ENCODE data around the gene APBA2.
"Not testable (repeated sequence)": the region's sequence is repeated elsewhere in the genome, so short reads cannot be mapped to it uniquely, and the experiment has no call there.

APBA2 gene

DNA sequence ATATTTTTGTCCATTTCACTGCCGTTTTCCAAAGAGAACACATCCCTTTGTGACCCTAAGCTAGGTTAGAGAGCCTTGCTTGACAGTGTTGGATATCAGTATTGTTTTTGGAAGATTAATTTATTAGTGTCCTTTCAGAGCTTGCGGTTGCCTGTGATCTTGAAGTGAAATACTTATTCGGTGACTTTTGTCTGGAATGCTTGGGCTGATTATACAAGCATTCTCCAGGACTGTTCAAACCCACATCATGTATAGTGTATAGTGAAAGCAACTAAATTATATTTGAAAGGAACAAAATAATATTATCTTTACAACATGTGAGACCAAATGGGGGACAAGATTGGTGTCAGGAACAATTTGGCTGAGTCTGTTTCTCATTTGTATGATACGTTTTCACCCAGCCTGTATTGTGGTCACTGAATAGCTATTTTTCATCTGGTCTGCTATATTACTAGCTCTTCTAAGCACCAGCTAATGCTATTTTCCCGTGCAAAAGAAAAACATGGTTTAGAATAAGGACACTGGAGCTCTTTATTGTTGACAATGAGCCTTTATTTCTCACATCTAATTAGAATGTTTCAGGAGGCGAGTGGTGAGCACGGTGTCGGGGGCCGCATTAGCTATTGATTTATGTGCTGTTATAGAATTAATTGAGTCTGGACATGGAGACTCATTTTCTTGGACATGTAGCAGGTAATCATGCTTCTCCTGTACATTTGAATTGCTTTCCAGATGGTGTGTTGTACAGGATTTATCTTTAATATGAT is 158.1 kb downstream of the APBA2 start:
- Histone ChIP-seq H4K91ac (ENCODE audit: low read depth, low read length, poor library complexity) (no peak overlapping the region), H3K23ac (ENCODE audit: low read depth, low read length, poor library complexity) (no peak overlapping the region), H3K4me2 (ENCODE audit: insufficient read depth, low read length, poor library complexity, severe bottlenecking) (no peak overlapping the region), H3K27me3 (ENCODE audit: control insufficient read depth in 3 of 3, insufficient read depth in 3 of 3, low read depth in 1 of 3, low read length in 3 of 3) (no peaks in the 10 kb centered on the region), H3K4ac (ENCODE audit: low read length) (no peak overlapping the region), H3K79me1 (ENCODE audit: low read depth, low read length) (no peaks in the 10 kb centered on the region), H3K4me3 (ENCODE audit: low read length in 2 of 2) (no peak overlapping the region), H2AK5ac (ENCODE audit: low read depth, low read length) (no peak overlapping the region), H3K4me1 (ENCODE audit: control insufficient read depth in 2 of 2, insufficient read depth in 1 of 2, low read depth in 1 of 2, low read length in 2 of 2) (peaks cover 3 to 17% of the 10 kb centered on the region in 2 donors), H3K9ac (ENCODE audit: low read depth, low read length, poor library complexity) (no peak overlapping the region), H2BK120ac (ENCODE audit: low read depth, low read length) (no peak overlapping the region), H4K8ac (ENCODE audit: low read depth, low read length) (no peak overlapping the region), H3K14ac (ENCODE audit: low read length) (no peak overlapping the region), H3K18ac (ENCODE audit: low read length) (no peak overlapping the region), H3K27ac (replicated peaks; ENCODE audit: low read length) (no peak overlapping the region), H2AFZ (ENCODE audit: low read length) (no peak overlapping the region), H2BK12ac (ENCODE audit: low read length) (no peak overlapping the region), H3K36me3 (replicated peaks in 1 of 2; ENCODE audit: control insufficient read depth in 2 of 2, insufficient read depth in 2 of 2, low read length in 2 of 2) (no peaks in the 10 kb centered on the region), H3K9me3 (replicated peaks in 1 of 2; ENCODE audit: control insufficient read depth in 2 of 2, insufficient read depth in 1 of 2, low read depth in 1 of 2, low read length in 2 of 2) (no peaks in the 10 kb centered on the region), H2BK5ac (ENCODE audit: low read length) (no peak overlapping the region), H2BK15ac (ENCODE audit: low read length) (no peak overlapping the region)
- WGBS, 2 donors (ENCODE audit: extremely low coverage in 2 of 2, insufficient read length in 2 of 2, insufficient replicate concordance in 1 of 2), result no CpG with 5 or more reads among the region's 9 CpGs
- DNase-seq (ENCODE audit: low spot score), result no peak

DNA sequence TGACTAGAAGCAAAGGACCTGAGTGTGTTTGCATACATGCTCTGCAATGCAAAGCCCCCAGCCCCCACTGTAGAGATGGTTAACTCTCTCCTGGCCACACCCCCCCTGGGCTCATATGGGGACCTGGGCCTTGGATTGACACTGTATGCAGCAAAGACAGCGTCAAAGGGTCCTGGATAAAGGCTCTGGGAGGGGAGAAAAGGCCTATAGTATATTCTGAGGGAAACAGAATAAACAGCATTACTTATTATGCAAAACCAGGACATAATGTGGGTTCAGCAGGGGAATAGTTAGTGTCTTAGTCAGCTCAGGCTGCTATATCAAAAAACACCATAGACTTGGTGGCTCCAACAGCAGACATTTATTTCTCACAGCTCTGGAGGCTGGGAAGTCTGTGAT is 158.7 kb downstream of the APBA2 start:
- Histone ChIP-seq H4K91ac (ENCODE audit: low read depth, low read length, poor library complexity) (no peak overlapping the region), H2AK5ac (ENCODE audit: low read depth, low read length) (no peak overlapping the region), H3K27ac (replicated peaks; ENCODE audit: low read length) (no peak overlapping the region), H3K4me1 (ENCODE audit: control insufficient read depth in 2 of 2, insufficient read depth in 1 of 2, low read depth in 1 of 2, low read length in 2 of 2) (peaks cover 3 to 12% of the 10 kb centered on the region in 2 donors), H3K27me3 (ENCODE audit: control insufficient read depth in 3 of 3, insufficient read depth in 3 of 3, low read depth in 1 of 3, low read length in 3 of 3) (no peaks in the 10 kb centered on the region), H2BK15ac (ENCODE audit: low read length) (no peak overlapping the region), H3K9me3 (replicated peaks in 1 of 2; ENCODE audit: control insufficient read depth in 2 of 2, insufficient read depth in 1 of 2, low read depth in 1 of 2, low read length in 2 of 2) (no peaks in the 10 kb centered on the region), H4K8ac (ENCODE audit: low read depth, low read length) (no peak overlapping the region), H3K18ac (ENCODE audit: low read length) (no peak overlapping the region), H3K79me1 (ENCODE audit: low read depth, low read length) (no peaks in the 10 kb centered on the region), H2BK5ac (ENCODE audit: low read length) (no peak overlapping the region), H2BK12ac (ENCODE audit: low read length) (no peak overlapping the region), H3K36me3 (replicated peaks in 1 of 2; ENCODE audit: control insufficient read depth in 2 of 2, insufficient read depth in 2 of 2, low read length in 2 of 2) (no peaks in the 10 kb centered on the region), H2BK120ac (ENCODE audit: low read depth, low read length) (no peak overlapping the region), H3K23ac (ENCODE audit: low read depth, low read length, poor library complexity) (no peak overlapping the region), H3K4ac (ENCODE audit: low read length) (no peak overlapping the region), H3K4me2 (ENCODE audit: insufficient read depth, low read length, poor library complexity, severe bottlenecking) (no peak overlapping the region), H2AFZ (ENCODE audit: low read length) (no peak overlapping the region), H3K14ac (ENCODE audit: low read length) (no peak overlapping the region), H3K4me3 (ENCODE audit: low read length in 2 of 2) (no peak overlapping the region), H3K9ac (ENCODE audit: low read depth, low read length, poor library complexity) (no peak overlapping the region)
- no peak for DNase-seq (ENCODE audit: low spot score)
- no CpG with 5 or more reads among the region's 1 CpG for WGBS, 2 donors (ENCODE audit: extremely low coverage in 2 of 2, insufficient read length in 2 of 2, insufficient replicate concordance in 1 of 2)

DNA sequence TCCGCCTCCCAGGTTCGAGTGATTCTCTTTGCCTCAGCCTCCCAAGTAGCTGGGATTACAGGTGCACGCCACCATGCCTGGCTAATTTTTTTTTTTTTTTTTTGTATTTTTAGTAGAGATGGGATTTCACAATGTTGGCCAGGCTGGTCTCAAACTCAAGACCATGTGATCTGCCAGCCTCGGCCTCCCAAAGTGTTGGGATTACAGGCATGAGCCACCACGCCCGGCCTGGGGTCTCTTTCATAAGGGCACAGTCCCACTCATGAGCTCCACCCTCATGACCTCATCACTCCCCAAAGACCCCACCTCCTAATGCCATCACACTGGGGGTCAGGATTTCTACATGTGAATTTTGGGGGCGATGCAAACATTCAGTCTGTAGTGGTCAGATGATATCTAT is 159.4 kb downstream of the APBA2 start:
- not testable (repeated sequence) for H3K36me3 ChIP-seq (replicated peaks in 1 of 2; ENCODE audit: control insufficient read depth in 2 of 2, insufficient read depth in 2 of 2, low read length in 2 of 2); DNase-seq (ENCODE audit: low spot score); H3K18ac ChIP-seq (ENCODE audit: low read length); H2BK5ac ChIP-seq (ENCODE audit: low read length); H3K4ac ChIP-seq (ENCODE audit: low read length); H2AFZ ChIP-seq (ENCODE audit: low read length); H2BK120ac ChIP-seq (ENCODE audit: low read depth, low read length); H2BK15ac ChIP-seq (ENCODE audit: low read length); H2BK12ac ChIP-seq (ENCODE audit: low read length); H4K91ac ChIP-seq (ENCODE audit: low read depth, low read length, poor library complexity); H3K79me1 ChIP-seq (ENCODE audit: low read depth, low read length); H4K8ac ChIP-seq (ENCODE audit: low read depth, low read length); H3K14ac ChIP-seq (ENCODE audit: low read length); H3K9ac ChIP-seq (ENCODE audit: low read depth, low read length, poor library complexity); H3K4me3 ChIP-seq (ENCODE audit: low read length in 2 of 2); H3K9me3 ChIP-seq (replicated peaks in 1 of 2; ENCODE audit: control insufficient read depth in 2 of 2, insufficient read depth in 1 of 2, low read depth in 1 of 2, low read length in 2 of 2); H3K27ac ChIP-seq (replicated peaks; ENCODE audit: low read length); H3K4me1 ChIP-seq (ENCODE audit: control insufficient read depth in 2 of 2, insufficient read depth in 1 of 2, low read depth in 1 of 2, low read length in 2 of 2); H3K27me3 ChIP-seq (ENCODE audit: control insufficient read depth in 3 of 3, insufficient read depth in 3 of 3, low read depth in 1 of 3, low read length in 3 of 3); H2AK5ac ChIP-seq (ENCODE audit: low read depth, low read length); H3K4me2 ChIP-seq (ENCODE audit: insufficient read depth, low read length, poor library complexity, severe bottlenecking); H3K23ac ChIP-seq (ENCODE audit: low read depth, low read length, poor library complexity)
- no CpG with 5 or more reads among the region's 7 CpGs for WGBS, 2 donors (ENCODE audit: extremely low coverage in 2 of 2, insufficient read length in 2 of 2, insufficient replicate concordance in 1 of 2)

DNA sequence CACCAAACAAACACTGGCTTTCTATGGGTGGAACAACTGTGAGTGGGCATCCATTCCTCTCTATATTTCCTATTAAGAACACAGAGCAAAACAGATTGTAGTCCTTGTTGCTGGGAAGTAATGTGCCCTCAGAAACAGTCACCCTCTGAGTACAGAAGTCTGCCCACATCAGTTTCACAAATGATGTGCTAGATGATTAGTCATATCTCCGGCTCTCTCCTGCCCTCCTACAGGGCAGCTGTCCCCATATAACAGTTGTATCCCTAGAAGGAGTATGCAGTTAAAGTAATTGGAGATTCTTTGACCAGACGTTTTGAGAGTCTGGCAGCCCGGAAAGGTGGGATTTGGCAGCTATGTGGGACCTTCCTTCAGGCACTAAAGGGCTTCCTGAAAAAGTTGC is 159.9 kb downstream of the APBA2 start:
- Histone ChIP-seq H3K4ac (ENCODE audit: low read length) (no peak overlapping the region), H2BK120ac (ENCODE audit: low read depth, low read length) (no peak overlapping the region), H4K8ac (ENCODE audit: low read depth, low read length) (no peak overlapping the region), H3K9me3 (replicated peaks in 1 of 2; ENCODE audit: control insufficient read depth in 2 of 2, insufficient read depth in 1 of 2, low read depth in 1 of 2, low read length in 2 of 2) (no peaks in the 10 kb centered on the region), H3K14ac (ENCODE audit: low read length) (no peak overlapping the region), H3K4me3 (ENCODE audit: low read length in 2 of 2) (no peak overlapping the region), H4K91ac (ENCODE audit: low read depth, low read length, poor library complexity) (no peak overlapping the region), H2BK12ac (ENCODE audit: low read length) (no peak overlapping the region), H3K4me2 (ENCODE audit: insufficient read depth, low read length, poor library complexity, severe bottlenecking) (no peak overlapping the region), H3K79me1 (ENCODE audit: low read depth, low read length) (no peaks in the 10 kb centered on the region), H3K4me1 (ENCODE audit: control insufficient read depth in 2 of 2, insufficient read depth in 1 of 2, low read depth in 1 of 2, low read length in 2 of 2) (peaks cover 3 to 6% of the 10 kb centered on the region in 2 donors), H2AFZ (ENCODE audit: low read length) (no peak overlapping the region), H3K36me3 (replicated peaks in 1 of 2; ENCODE audit: control insufficient read depth in 2 of 2, insufficient read depth in 2 of 2, low read length in 2 of 2) (no peaks in the 10 kb centered on the region), H3K18ac (ENCODE audit: low read length) (no peak overlapping the region), H2BK5ac (ENCODE audit: low read length) (no peak overlapping the region), H2AK5ac (ENCODE audit: low read depth, low read length) (no peak overlapping the region), H3K23ac (ENCODE audit: low read depth, low read length, poor library complexity) (no peak overlapping the region), H2BK15ac (ENCODE audit: low read length) (no peak overlapping the region), H3K9ac (ENCODE audit: low read depth, low read length, poor library complexity) (no peak overlapping the region), H3K27ac (replicated peaks; ENCODE audit: low read length) (no peak overlapping the region), H3K27me3 (ENCODE audit: control insufficient read depth in 3 of 3, insufficient read depth in 3 of 3, low read depth in 1 of 3, low read length in 3 of 3) (no peaks in the 10 kb centered on the region)
- no peak for DNase-seq (ENCODE audit: low spot score)
- WGBS, 2 donors (ENCODE audit: extremely low coverage in 2 of 2, insufficient read length in 2 of 2, insufficient replicate concordance in 1 of 2), result no CpG with 5 or more reads among the region's 3 CpGs
